Measurements from ENCODE around the gene PGM2L1.

DNA sequence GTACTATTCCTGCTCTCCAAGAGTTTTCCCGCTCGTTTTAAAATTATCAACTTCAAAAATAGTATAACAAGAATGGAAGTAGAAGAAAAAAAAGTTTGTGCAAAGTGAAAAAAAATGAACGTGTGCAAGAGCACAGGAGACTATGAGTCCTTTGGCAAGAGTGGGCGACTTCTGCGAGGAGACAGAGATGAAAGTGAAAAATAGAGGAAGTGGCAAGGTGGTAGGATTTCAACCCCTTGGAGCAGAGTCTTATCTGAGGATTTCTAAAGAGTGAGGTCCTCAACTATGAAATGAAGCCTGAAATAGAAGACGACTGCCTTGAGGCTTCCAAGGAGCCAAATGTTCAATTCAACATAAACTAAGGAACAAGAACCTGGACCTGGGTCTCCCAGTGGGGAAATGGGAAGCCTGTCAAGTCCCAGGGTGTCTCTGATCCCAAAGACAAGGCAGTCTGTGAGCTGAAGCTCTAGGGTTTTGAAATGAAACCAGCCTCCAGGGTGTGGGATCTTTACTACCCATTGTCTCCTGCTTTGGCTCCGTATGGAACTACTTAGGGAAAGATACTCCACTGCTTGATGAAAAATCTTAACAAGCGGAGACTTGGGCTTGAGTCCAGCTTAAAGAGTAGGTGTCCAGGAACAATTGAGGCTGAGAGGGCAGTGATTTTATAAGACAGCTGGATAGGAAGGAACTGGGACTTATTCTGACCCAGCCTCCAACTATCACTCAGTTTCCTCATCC lies 91.6 kb downstream of the PGM2L1 start:
- TF ChIP-seq CTCF (IDR thresholded peaks at IDR 0.05) = no peak
- TF ChIP-seq EZH2 (IDR thresholded peaks at IDR 0.05) = no peak

Data from neural progenitor cell (in vitro differentiated cells).